SH-SY5Y (cell line): ENCODE measurements around the gene AGMO.

Source experiments
- GATA2 ChIP-seq: IDR thresholded peaks from 2 replicates; pipeline ENCODE4 v1.6.1; 2011; ENCODE audit warnings: mild to moderate bottlenecking, low read depth, low read length
- GATA3 ChIP-seq: IDR thresholded peaks from 2 replicates; pipeline ENCODE4 v1.6.1; 2011; ENCODE audit warnings: low read depth, mild to moderate bottlenecking, low read length, moderate library complexity

DNA sequence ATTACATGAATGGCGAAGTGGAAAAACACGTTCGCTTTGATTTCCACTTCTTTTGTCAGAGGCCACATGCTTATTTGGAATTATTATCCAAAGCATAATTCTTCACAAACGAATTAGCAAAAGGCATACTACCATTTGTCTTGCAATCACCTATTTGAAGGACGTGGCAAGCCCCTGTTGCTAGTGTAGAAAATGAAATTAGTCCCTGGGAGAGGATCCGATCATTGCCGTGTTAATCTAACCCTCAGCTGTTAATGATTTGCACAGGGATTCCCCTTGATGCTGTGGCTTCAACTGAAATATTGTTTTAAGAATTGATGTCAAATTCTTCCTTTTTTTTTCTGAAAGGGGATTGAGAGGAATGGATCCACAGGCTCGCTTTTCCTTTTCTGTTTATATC, 4.6 kb downstream of the AGMO start:
- TF ChIP-seq GATA3: no peak
- TF ChIP-seq GATA2: no peak
